Measurements from ENCODE around the gene BANK1.

DNA sequence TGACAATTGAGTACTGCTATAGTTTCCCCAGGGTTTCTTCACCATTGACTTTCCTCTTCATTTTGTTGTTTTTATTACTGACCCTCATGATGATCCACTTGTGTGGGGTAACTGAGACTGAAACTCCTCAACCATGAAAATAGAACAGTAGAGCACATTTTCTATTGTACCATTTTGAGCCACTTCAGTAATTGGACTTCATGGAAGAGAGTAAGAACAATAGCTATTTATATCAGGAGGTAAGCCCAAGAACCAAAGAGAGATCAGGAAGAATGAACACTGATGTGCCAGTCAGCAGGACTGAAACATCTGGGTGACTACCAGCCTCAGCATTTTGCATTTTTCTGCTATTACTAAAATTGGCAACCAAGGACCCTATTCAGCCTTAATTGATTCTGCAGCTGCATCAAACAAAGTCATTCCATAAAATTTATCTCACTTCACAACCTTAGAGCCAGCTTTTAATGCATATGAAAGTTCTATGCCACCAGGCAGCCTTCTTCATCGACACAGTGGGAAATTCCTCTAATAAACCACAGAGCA, 151.4 kb downstream of the BANK1 start:
- TF ChIP-seq, protein P1, sequence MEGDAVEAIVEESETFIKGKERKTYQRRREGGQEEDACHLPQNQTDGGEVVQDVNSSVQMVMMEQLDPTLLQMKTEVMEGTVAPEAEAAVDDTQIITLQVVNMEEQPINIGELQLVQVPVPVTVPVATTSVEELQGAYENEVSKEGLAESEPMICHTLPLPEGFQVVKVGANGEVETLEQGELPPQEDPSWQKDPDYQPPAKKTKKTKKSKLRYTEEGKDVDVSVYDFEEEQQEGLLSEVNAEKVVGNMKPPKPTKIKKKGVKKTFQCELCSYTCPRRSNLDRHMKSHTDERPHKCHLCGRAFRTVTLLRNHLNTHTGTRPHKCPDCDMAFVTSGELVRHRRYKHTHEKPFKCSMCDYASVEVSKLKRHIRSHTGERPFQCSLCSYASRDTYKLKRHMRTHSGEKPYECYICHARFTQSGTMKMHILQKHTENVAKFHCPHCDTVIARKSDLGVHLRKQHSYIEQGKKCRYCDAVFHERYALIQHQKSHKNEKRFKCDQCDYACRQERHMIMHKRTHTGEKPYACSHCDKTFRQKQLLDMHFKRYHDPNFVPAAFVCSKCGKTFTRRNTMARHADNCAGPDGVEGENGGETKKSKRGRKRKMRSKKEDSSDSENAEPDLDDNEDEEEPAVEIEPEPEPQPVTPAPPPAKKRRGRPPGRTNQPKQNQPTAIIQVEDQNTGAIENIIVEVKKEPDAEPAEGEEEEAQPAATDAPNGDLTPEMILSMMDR (IDR thresholded peaks at IDR 0.05; ENCODE audit: poor library complexity, severe bottlenecking) = no peak
- TF ChIP-seq MXI1 (conservative IDR thresholded peaks at IDR 0.05; ENCODE audit: poor library complexity, severe bottlenecking) = no peak
